HepG2 (cell line): Measurements from ENCODE around the gene TM4SF5. TPM values are rescaled to one million over a fixed set of nuclear protein-coding genes. Genes with fewer than 3 reads are reported as not detected.

Experiments
- BRF2 ChIP-seq: sonication (generic); formaldehyde crosslinking; IDR thresholded peaks from 2 replicates; pipeline ENCODE4 v1.8.1; 2022; ENCODE audit warnings: mild to moderate bottlenecking, missing genetic modification reagents
- E2F2 ChIP-seq: sonication (generic); formaldehyde crosslinking; IDR thresholded peaks from 2 replicates; pipeline ENCODE4 v1.4.0; 2020; ENCODE audit warnings: missing genetic modification reagents, borderline replicate concordance
- FOSL2 ChIP-seq: sonication (generic); formaldehyde crosslinking; IDR thresholded peaks from 2 replicates; pipeline ENCODE4 v1.4.0; 2020; ENCODE audit warnings: missing genetic modification reagents
- FOXA1 ChIP-seq, 2 experiments: fragments of 450-650 bp in 1 of 2; sonication (generic) in 1 of 2; formaldehyde crosslinking in 1 of 2; IDR thresholded peaks; 2 replicates each; pipeline versions ENCODE4 v1.4.0 to v1.6.1; 2016 to 2020; ENCODE audit warnings: missing genetic modification reagents in 1 of 2
- HDAC2 ChIP-seq: sonication (generic); formaldehyde crosslinking; IDR thresholded peaks from 2 replicates; pipeline ENCODE4 v1.4.0; 2020; ENCODE audit warnings: missing genetic modification reagents
- HHEX ChIP-seq: IDR thresholded peaks from 2 replicates; pipeline ENCODE4 v1.6.1; 2016; ENCODE audit warnings: control low read depth
- HNF4A ChIP-seq: sonication (generic); formaldehyde crosslinking; IDR thresholded peaks from 2 replicates; pipeline ENCODE4 v1.4.0; 2020; ENCODE audit warnings: missing genetic modification reagents
- KAT8 ChIP-seq: IDR thresholded peaks from 2 replicates; pipeline ENCODE4 v1.6.1; 2016; ENCODE audit warnings: missing genetic modification reagents, missing compliant biosample characterization
- NCOA2 ChIP-seq: sonication (generic); formaldehyde crosslinking; IDR thresholded peaks from 2 replicates; pipeline ENCODE4 v1.8.0; 2022; ENCODE audit warnings: inconsistent platforms
- NFYB ChIP-seq: sonication (generic); formaldehyde crosslinking; IDR thresholded peaks from 2 replicates; pipeline ENCODE4 v1.4.0; 2020; ENCODE audit warnings: missing genetic modification reagents
- NR2F6 ChIP-seq, 2 experiments: IDR thresholded peaks; 2 replicates each; pipeline ENCODE4 v1.6.1; 2016; ENCODE audit warnings: antibody characterized with exemption in 1 of 2, mild to moderate bottlenecking in 1 of 2
- SATB2 ChIP-seq: sonication (generic); formaldehyde crosslinking; IDR thresholded peaks from 2 replicates; pipeline ENCODE4 v1.5.0; 2020; ENCODE audit warnings: missing genetic modification reagents
- TERF1 ChIP-seq: sonication (generic); formaldehyde crosslinking; IDR thresholded peaks from 2 replicates; pipeline ENCODE4 v1.8.0; 2022; ENCODE audit warnings: mild to moderate bottlenecking, missing genetic modification reagents, moderate library complexity
- TRIM22 ChIP-seq: fragments of 450-650 bp; IDR thresholded peaks from 2 replicates; pipeline ENCODE4 v1.6.1; 2017
- ZFY ChIP-seq: sonication (generic); formaldehyde crosslinking; IDR thresholded peaks from 2 replicates; pipeline ENCODE4 v1.4.0; 2020; ENCODE audit warnings: missing genetic modification reagents
- ZNF142 ChIP-seq: sonication (generic); formaldehyde crosslinking; IDR thresholded peaks from 2 replicates; pipeline ENCODE4 v1.4.0; 2020; ENCODE audit warnings: missing genetic modification reagents
- ZNF296 ChIP-seq: sonication (generic); formaldehyde crosslinking; conservative IDR thresholded peaks from 2 replicates; pipeline ENCODE4 v1.5.0; 2020; ENCODE audit warnings: mild to moderate bottlenecking, missing genetic modification reagents
- ZNF317 ChIP-seq: sonication (generic); formaldehyde crosslinking; IDR thresholded peaks from 2 replicates; pipeline ENCODE4 v1.5.0; 2020; ENCODE audit warnings: mild to moderate bottlenecking, missing genetic modification reagents
- ZNF580 ChIP-seq: IDR thresholded peaks from 2 replicates; pipeline ENCODE4 v1.6.1; 2016; ENCODE audit warnings: low read depth, borderline replicate concordance
- ZNF615 ChIP-seq: sonication (generic); formaldehyde crosslinking; IDR thresholded peaks from 2 replicates; pipeline ENCODE4 v1.5.0; 2020; ENCODE audit warnings: mild to moderate bottlenecking, missing genetic modification reagents, borderline replicate concordance
- ZNF780A ChIP-seq: sonication (generic); formaldehyde crosslinking; IDR thresholded peaks from 2 replicates; pipeline ENCODE4 v1.8.0; 2022; ENCODE audit warnings: mild to moderate bottlenecking, missing genetic modification reagents, moderate library complexity
- polyA plus RNA-seq, 8 experiments: library from polyadenylated mRNA; depleted of rRNA in 3 of 8; stranded (reverse) in 7 of 8; unstranded in 1 of 8; fragments of >200 nt; fragmentation: Illumina TruSeq in 4 of 8; extraction: Trizol in 4 of 8; gene quantifications; 2 replicates each; pipeline versions ENCODE4 v1.2.1 to v1.2.3, GENCODE V29; 2011 to 2016; ENCODE audit warnings: low read depth in 4 of 8, missing spikeins in 1 of 8, mixed read lengths in 1 of 8; ENCODE audit not compliant: insufficient read depth in 1 of 8
- total RNA-seq, 5 experiments: library from RNA; depleted of rRNA; stranded (reverse); fragments of >200 nt; fragmentation: Illumina TruSeq; extraction: Trizol; gene quantifications; 2 replicates each; pipeline ENCODE4 v1.2.3, GENCODE V29; 2016; ENCODE audit warnings: low read depth in 1 of 5

TM4SF5 gene
- total and polyA plus RNA-seq, 2 of the 13 experiments (the other 11 are each of a cell fraction or from before 2014, with no cell fraction given) = 30.1 to 126 TPM

- TF ChIP-seq ZNF780A (CRISPR knock-in tag) (no peak), ZNF615 (CRISPR knock-in tag) (no peak), ZFY (CRISPR knock-in tag) (no peak), NCOA2 (CRISPR knock-in tag) (peak; percentile 82), NR2F6 (IDR thresholded peaks at IDR 0.05) (no peak), NR2F6 (CRISPR knock-in tag; IDR thresholded peaks at IDR 0.05) (peak; percentile 24; the same call in 1 of the 2 replicates), ZNF317 (no peak), TERF1 (CRISPR knock-in tag) (no peak), KAT8 (CRISPR knock-in tag) (0 out of 2 replicates have a peak, but pooled peaks have one; percentile 16), BRF2 (CRISPR knock-in tag) (no peak), TRIM22 (no peak), E2F2 (no peak), ZNF296 (no peak), ZNF142 (no peak), FOXA1 (IDR thresholded peaks at IDR 0.05) (no peak), FOXA1 (CRISPR knock-in tag; IDR thresholded peaks at IDR 0.05) (0 out of 2 replicates have a peak, but pooled peaks have one; percentile 33), HDAC2 (no peak), SATB2 (CRISPR knock-in tag) (no peak), NFYB (CRISPR knock-in tag) (no peak), FOSL2 (no peak), HNF4A (CRISPR knock-in tag) (peak; percentile 10; the same call in 1 of the 2 replicates), HHEX (CRISPR knock-in tag) (no peak), ZNF580 (CRISPR knock-in tag) (0 out of 2 replicates have a peak, but pooled peaks have one; percentile 26)
Measured at GRCh38 chr17:4751932-4752331, 19.8 kb upstream of the TM4SF5 start (continued).
